Hepatocyte (in vitro differentiated cells): ENCODE data around the gene CDYL.

Experiments
- EZH2 ChIP-seq: fragments of 200-600 bp; sonication (generic); IDR thresholded peaks from 2 replicates; pipeline ENCODE4 v1.6.1; 2016; ENCODE audit warnings: antibody characterized with exemption, mild to moderate bottlenecking, borderline replicate concordance
- EZH2phosphoT487 ChIP-seq: fragments of 200-600 bp; sonication (generic); IDR thresholded peaks from one replicate; pipeline ENCODE4 v1.6.1; 2018; ENCODE audit warnings: antibody characterized with exemption, mild to moderate bottlenecking, low read depth, moderate library complexity; ENCODE audit not compliant: unreplicated experiment, severe bottlenecking
- TF ChIP-seq, protein P1 (sequence below): fragments of 200-600 bp; sonication (generic); IDR thresholded peaks from 2 replicates; pipeline ENCODE4 v1.5.1; 2016; ENCODE audit warnings: antibody characterized with exemption, mild to moderate bottlenecking; ENCODE audit not compliant: poor library complexity

DNA sequence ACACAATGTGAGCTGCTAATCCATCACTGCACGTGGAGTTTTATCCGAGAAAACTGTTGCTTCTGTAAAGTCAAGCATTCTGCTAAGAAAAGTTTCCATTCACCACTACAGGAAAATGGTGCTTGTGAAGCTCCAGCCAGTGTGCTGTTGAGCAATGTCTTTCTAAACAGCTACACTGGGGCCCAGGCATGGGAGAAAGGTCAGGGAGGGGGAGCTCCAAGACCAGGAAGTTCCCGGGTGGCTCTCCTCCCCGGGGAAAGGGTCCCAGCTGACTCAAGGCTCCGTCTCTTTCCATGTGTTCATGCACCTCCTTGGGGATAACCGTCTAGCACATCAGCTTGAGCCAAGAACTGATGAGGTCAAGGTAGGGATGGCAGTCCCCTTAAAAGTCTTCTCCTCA is 207.1 kb downstream of the CDYL start:
- TF ChIP-seq, protein P1, sequence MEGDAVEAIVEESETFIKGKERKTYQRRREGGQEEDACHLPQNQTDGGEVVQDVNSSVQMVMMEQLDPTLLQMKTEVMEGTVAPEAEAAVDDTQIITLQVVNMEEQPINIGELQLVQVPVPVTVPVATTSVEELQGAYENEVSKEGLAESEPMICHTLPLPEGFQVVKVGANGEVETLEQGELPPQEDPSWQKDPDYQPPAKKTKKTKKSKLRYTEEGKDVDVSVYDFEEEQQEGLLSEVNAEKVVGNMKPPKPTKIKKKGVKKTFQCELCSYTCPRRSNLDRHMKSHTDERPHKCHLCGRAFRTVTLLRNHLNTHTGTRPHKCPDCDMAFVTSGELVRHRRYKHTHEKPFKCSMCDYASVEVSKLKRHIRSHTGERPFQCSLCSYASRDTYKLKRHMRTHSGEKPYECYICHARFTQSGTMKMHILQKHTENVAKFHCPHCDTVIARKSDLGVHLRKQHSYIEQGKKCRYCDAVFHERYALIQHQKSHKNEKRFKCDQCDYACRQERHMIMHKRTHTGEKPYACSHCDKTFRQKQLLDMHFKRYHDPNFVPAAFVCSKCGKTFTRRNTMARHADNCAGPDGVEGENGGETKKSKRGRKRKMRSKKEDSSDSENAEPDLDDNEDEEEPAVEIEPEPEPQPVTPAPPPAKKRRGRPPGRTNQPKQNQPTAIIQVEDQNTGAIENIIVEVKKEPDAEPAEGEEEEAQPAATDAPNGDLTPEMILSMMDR = no peak
- TF ChIP-seq EZH2 = no peak
- TF ChIP-seq EZH2phosphoT487 = no peak
